ENCODE measurements around the gene TMEM151A.
"Not testable (repeated sequence)": the region's sequence is repeated elsewhere in the genome, so short reads cannot be mapped to it uniquely, and the experiment has no call there.

Gene TMEM151A

DNA sequence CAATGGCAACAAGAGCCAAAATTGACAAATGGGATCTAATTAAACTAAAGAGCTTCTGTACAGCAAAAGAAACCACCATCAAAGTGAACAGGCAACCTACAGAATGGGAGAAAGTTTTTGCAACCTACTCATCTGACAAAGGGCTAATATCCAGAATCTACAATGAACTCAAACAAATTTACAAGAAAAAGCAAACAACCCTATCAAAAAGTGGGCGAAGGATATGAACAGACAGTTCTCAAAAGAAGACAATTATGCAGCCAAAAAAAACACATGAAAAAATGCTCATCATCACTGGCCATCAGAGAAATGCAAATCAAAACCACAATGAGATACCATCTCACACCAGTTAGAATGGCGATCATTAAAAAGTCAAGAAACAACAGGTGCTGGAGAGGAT, 28.6 kb downstream of the TMEM151A start:
- in situ Hi-C loops (cut with MboI; ENCODE audit: low sequenced_read_pairs): not testable (repeated sequence)

DNA sequence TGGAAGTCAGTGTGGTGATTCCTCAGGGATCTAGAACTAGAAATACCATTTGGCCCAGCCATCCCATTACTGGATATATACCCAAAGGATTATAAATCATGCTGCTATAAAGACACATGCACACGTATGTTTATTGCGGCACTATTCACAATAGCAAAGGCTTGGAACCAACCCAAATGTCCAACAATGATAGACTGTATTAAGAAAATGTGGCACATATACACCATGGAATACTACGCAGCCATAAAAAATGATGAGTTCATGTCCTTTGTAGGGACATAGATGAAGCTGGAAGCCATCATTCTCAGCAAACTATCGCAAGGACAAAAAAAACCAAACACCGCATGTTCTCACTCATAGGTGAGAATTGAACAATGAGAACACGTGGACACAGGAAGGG, 29.1 kb downstream of the TMEM151A start:
- in situ Hi-C loops (cut with MboI; ENCODE audit: low sequenced_read_pairs): not testable (repeated sequence)

DNA sequence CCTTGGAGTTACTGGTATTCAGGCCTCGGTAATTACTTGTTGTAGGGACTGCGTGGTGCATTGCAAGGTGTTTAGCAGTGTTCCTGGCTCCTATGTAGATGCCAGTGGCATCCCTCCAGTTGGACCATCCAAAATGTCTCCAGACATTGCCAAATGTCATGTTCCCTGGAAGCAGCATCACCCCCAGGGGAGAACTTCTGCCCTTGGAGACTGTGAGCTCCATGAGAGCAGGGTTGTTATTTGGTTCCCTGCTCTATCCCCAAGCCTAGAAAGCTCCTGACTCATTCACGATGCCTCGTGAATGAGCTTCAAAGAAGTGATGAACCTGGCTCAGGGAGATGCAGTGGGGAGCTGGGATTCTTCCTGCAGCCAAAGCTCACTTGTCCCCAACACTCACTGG, 29.9 kb downstream of the TMEM151A start:
- in situ Hi-C loops (cut with MboI; ENCODE audit: low sequenced_read_pairs): no loop called here

DNA sequence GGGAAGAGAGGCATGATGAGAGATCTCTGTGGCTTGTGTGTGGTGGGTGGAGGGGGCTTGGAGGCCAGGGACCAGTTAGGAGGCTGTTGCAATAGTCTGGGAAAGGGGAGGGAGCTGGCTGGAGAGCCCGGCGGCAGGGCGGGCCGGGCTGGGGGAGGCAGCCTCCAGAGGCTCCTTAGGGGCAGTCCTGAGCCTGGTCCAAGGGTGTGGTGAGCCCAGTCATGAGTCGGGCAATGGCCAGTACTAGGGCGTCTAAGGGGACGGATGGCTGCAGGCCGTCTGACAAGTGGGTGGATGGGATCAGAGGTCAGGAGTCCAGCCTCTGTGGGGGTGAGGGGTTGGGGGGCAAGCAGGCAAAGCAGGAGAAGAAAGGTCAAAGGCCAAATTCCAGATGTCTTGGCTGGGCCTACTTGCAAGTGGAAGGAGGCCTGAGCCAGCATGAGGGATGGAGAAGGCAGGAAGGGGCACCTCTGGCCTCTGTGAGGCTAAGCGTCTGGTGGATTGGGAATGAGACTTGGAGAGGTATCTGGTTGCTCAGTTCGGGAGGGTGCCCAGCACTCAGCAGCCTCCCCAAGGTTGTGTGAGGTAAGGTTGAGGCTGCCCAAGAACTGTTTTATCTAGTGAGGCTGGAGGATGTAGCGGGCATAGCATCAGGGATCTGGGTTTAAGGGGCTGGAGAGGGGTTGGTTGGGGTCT, 31.2 kb downstream of the TMEM151A start:
- in situ Hi-C loops (cut with MboI; ENCODE audit: low sequenced_read_pairs): no loop called here

DNA sequence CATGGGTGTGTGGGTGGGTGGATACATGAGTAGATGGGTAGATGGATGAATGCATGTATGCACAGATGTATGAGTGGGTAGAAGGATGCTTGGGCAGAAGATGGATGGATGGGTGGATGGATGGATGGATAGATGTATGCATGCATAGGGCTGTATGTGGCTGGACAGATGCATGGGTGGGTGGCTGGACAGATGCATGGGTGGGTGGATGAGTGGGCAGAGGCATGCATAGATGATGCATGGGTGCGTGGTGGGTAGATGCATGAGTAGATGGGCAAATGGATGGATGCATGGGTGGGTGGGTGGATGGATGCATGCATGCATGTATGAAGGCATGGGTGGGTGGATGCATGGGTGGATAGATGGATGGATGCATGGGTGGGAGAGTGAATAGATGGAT, 32.0 kb downstream of the TMEM151A start:
- in situ Hi-C loops (cut with MboI; ENCODE audit: low sequenced_read_pairs): no loop called here

DNA sequence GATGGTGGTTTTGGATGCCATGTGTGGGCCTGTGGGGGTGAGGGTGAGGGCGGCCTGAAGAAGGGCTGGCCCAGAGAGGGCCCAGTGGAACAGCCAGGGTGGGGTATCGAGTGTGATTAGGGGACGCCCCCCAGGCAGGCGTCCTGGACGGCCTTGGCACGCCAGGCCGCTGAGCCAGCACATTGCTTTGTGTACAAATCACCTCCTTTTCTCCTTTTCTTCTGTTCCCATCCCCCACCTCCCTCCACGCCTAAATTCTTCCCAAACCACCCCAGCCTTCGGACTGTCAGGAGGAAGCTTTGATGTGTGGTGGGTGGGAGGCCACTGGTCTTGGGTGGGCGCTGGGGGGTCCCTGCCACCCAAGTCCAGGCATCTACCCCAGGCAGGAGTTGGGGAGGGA, 33.0 kb downstream of the TMEM151A start:
- in situ Hi-C loops (cut with MboI; ENCODE audit: low sequenced_read_pairs): no loop called here

DNA sequence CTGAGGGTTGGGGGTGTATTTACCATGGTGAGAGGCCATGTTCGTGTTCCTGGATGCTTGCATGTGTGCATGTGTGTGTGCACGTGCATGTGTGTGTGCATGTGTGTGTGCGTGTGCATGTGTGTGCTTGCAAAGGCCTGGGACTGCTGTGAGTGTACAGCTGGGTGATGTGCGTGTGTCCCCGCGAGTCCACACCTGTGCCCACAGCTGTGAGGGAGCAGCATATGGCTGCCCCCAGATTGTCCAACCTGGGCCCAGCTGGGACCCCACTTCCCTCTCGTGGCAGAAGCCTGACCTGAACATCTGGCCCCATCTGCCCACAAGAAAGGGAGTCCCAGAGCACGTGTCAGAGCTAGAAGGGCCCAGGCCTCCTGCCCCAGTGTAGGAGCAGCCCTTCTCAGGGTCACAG, 33.6 kb downstream of the TMEM151A start:
- in situ Hi-C loops (cut with MboI; ENCODE audit: low sequenced_read_pairs): no loop called here

DNA sequence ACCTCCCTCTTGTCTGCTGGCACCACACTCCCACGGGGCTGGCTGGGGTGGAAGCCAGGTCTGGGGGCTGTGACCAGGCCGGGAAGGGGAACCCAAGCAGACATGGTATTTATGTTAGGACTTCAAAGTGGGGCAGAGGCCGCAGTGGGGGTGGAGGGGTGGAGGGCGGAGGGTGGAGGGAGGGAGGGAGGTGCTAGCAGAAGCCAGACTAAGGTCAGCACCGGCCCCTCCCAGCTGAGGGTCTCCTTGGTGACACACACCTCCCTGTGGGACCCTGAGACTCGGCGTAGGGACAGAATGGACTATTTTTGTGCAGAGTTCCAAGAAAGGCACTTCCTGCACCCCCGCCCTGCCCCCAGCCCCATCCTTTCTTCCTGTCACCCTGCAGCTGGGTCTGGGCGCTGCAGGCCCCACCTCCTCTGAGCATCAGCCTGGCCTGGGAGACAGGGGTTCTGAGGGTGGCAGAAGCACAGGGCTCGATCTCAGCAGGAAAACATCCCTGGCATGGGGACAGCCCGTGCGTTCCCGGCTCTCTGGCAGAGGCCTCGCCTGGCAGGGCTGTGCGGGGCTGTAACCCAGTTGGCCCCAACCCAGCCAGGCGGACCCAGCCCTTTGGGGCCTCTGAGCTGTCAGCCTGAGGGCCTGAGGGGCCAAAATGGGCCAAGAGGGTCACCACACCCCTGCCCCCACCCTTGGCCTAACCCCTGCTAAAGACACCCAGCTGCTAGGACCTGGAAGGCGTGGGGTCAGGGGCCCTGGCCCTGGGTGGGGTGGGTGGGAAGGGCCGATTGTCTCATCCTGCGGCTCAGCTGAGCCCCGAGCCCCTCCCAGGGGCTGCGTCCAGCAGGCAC, 34.8 kb downstream of the TMEM151A start:
- in situ Hi-C loops (cut with MboI; ENCODE audit: low sequenced_read_pairs): no loop called here

DNA sequence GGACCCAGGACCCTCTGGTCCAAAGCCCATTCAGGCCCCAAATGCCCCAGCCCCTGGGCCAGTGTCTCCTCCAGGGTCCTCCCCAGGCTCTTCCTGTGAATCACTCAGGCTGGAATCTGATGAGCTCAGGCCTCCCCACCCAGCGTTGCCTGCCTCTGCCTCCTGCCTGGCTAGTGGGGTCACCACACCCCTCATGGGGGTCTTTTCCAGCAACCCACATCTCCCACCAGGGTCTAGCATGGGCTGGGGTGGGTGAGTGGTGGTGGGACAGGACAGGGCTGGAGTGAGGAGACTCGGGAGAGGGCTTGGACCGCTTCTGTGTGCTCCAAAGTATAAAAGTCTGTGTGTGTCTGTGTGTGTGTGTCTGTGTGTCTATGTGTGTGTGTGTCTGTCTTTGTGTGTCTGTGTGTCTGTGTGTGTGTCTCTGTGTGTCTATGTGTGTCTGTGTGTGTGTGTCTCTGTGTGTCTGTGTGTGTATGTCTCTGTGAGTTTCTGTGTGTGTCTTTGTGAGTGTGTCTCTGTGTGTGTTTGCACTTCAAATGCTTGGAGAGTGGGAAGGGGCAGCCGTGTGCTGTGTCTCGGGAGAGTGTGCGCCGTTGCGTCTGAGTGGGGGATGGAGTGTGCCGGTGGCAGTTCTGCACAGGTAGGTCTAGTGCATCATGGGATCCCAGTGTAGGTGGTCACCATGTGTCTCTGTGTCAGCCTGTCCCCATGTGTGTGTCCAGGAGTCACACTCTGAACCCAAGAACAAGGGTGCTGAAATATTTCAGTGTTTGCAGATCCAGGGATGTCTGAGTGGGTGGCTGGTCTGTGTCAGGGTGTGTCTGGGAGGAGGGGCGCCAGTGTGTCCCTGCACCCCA, 35.7 kb downstream of the TMEM151A start:
- in situ Hi-C loops (cut with MboI; ENCODE audit: low sequenced_read_pairs): no loop called here

DNA sequence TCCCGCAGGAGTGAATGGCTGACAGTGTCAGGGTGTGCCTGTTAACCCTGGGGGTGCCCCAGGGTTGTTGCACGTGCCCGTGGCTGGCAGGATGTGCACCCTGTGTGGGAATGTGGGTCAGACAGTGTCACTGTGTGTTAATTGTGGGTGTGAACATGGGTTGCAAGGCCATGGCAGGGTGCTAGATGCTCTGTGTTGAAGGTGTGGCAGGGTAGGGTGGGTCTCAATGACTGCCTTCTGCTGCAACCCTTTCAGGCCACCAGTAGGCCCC, 36.3 kb downstream of the TMEM151A start:
- in situ Hi-C loops (cut with MboI; ENCODE audit: low sequenced_read_pairs): no loop called here

DNA sequence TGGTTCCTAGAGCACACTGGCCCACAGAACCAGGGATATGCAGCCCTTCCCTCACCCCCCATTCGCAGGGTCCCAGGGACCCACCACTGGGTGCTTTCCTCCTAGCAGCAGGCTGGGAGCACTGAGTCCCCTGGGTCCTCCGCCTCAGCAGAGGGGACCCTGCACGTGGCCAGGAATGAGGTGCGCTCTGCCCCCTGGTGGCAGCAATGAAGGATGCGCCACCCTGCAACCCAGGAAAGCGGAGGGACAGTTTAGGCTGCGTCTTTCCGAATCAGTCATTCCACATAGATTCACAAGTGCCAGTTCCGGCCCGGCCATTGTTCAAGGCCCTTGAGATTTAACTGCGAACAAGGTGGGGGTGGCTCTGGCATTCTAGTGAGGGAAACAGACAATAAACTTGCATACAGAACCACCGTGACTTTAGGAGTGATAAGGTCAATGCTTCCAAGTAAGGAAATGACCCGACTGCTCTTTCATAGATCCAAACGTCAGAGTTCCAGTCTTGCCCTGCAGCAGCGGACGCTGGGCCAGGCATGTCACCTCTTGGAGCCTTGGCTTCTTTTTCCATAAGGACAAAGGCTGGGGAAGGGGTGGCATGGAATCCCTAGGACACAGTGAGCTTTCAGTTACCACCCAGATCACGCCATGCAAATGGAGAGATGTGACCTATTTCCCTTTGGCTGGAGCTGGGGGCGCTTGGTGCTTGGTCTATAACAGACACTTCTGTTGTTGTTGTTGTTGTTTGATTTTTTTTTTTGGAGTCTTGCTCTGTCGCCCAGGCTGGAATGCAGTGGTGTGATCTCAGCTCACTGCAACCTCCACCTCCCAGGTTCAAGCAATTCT, 36.8 kb downstream of the TMEM151A start:
- in situ Hi-C loops (cut with MboI; ENCODE audit: low sequenced_read_pairs): no loop called here

DNA sequence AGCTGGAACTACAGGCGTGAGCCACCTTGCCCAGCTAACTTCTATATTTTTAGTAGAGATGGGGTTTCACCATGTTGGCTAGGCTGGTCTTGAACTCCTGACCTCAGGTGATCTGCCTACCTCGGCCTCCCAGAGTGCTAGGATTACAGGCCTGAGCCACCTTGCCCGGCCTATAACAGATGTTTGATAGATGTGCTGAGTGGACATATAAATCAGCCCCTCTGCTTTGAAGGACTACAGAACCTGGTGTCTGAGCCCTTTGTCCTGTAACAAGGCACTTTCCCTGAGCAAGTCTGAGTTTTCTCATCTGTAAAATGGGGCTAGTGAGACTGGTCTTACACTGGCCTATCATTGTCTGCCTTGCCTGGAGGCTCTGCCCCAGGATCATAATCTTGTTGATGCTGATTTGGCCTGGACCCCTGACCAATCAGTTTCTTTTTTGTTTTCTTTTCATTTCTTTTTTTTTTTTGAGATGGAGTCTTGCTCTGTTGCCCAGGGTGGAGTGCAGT, 37.5 kb downstream of the TMEM151A start:
- in situ Hi-C loops (cut with MboI; ENCODE audit: low sequenced_read_pairs): no loop called here

DNA sequence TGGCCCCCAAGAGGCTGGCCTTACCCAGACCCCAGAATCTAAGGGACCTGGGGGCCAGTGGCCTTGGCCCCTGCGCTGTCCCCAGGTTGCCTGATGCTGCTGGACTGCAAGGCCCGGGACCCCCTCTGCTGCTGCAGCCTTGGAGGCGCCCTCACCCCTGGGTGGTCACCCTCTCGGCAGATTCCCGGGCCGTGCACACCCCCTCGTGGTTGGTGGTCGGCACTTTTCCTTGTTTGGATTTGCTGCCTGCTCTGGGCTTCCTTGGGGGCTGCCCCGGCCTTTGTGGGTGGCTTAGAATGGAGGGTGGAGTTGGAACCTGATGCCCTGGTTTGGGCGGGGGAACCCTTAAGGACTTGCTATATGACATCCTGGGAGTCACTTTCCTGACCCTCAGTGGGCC, 39.2 kb downstream of the TMEM151A start:
- in situ Hi-C loops (cut with MboI; ENCODE audit: low sequenced_read_pairs): no loop called here

DNA sequence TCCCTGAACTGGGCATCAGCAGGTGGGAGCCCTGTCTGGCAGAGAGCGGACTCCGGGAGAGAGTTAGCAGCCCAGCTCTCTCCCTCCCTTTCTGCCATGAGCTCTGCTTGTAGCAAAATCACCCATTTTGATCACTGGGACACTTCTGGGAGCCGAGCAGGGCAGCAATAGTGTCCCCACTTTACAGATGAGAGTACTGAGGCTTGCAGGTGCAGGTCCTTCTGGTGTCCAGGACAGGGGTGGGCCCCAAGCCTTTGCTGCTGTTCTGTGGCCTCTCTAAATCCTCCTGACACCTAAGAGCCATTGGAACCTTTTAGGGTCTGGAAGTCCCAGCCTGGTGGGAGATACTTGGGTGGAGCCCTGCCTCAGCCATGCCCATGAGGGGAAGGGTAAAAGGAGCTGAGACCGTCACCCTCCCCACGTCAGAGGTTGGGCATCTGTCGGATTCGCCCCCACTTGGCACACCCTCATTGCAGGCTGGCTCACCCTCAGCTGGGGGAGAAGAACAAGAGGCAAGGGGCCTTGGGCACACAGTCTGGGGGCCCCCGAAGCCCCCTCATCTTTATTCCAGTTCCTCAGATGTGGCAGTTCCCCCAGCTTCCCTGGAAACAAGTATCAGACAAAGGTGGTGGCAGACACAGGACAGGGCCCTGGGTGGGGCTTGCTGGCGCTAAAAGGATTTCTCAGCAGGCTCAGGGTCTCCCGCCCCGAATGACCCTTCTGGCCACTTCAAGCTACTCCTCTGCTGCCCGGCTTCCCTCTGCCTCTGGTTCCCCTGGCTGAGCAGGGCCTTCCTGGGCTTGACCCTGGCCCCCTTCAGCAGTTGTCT, 40.1 kb downstream of the TMEM151A start:
- in situ Hi-C loops (cut with MboI; ENCODE audit: low sequenced_read_pairs): no loop called here

DNA sequence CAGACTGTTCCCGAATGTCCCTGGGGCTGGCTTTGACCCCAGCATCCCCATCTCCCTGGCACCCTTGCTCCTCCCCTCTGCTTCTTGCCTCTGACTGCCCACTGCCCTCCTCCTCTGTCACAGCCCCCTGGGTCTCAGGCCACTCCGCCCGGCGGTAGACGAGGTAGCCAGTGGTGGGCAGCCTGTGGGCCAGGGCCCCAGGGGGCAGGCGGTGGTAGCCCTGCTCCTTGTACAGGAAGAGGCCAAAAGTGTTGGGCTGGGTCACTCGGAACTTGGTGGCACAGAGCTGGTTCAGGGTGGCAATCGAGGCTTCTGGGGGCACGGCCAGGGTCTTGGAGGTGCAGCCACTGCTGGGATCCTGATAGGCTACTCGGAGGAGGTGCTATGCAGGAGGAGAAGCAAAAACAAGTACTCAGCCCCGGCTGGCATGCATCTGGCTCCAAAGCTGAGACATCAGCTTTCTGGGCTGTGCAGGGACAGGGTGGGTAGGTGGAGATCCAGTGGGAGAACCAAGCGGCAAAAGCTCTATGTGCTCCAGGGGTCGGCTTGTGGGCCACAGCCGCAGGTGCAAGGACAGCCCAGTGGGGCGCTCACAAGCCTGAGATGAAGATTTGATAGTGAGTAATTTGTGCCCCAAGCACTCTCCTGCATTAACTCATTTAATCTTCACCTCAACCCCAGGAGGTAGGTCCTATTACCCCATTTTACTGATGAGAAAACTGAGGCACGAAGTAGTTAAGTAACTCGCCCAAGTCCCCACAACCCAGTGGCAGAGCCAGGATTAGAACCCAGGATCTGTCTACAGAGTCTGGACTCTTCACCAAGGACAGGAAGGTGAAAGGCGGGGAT, 40.9 kb downstream of the TMEM151A start:
- in situ Hi-C loops (cut with MboI; ENCODE audit: low sequenced_read_pairs): no loop called here

DNA sequence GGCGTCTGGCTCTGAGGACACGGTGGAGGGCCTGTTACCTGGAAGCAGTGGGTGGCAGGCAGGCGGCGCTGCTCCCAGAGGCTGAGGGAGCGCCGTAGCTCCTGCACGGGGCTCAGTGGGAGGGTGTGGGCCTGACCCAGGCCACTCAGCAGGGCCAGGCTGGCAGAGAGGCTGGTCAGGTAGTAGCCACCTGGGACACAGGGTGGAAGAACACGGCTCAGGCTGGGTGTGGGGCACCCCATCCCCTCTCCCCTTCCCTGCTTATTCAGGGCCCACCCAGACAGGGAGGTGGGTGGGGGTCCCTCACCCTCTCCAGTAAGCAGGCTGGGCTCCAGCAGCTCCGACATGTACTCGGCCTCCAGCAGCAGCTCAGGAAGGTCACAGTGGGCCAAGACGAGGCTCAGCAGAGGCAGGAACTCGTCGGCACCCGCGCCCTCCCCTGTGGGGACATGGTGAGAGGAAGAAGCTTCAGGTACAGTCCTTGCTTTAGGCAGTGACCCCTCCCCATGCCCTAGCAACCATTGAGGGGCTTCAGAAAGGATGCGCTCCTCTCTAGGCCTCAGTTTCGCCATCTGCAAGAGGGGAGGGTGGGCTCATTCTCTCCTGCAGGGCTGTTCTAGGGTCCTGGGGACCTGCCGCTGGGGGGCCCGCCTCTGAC, 41.7 kb downstream of the TMEM151A start:
- in situ Hi-C loops (cut with MboI; ENCODE audit: low sequenced_read_pairs): no loop called here

DNA sequence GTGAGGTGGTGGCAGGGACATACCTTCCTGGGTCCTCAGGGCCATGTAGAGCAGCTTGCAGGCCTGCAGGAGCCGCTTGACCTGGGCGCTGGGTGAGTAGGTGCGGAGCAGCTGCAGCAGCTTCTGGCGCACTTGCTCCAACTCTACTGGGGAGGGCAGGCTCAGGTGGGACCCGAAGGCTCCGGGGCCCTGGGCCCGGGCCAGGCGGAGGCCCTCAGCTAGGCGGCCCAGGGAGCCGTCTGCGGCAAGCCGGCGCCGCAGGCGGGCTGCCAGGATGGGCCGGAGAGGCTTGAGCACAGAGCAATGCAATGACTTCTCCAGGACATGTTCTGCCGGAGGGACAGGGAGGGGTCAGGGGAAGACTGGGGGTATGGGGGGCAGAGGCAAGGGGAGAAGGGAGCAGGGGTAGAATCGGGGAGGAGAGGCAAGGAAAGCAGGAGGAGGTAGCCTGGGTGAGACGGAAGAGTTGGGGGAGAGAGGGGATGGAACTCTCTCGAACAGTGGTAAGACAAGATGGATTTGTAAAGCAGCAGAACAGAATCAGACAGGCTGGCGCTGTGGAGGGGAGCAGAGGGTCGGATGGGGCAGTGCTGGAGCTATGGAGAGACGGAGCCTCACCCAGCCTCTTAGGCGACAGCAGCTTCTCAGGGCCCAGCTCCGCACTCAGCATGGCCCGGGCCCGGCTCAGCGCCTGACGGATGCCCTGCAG, 42.4 kb downstream of the TMEM151A start:
- in situ Hi-C loops (cut with MboI; ENCODE audit: low sequenced_read_pairs): no loop called here

Measured in hTERT RPE-1 (cell line).